BE2C (cell line): Measurements from ENCODE around the gene ITPKA.
A peak's percentile ranks its signal among the peaks of the same experiment; 100 is the strongest.
"Not testable (repeated sequence)": the region's sequence is repeated elsewhere in the genome, so short reads cannot be mapped to it uniquely, and the experiment has no call there.

Experiments
- DNase-seq: peaks from one replicate; pipeline ENCODE4 v3.0.0-alpha.2; 2020
- H3K27me3 ChIP-seq: fragments of 250-450 bp; sonication (Bioruptor Pico); 2 replicates; pipeline ENCODE4 v1.5.1; 2020; ENCODE audit warnings: mild to moderate bottlenecking
- H3K36me3 ChIP-seq: fragments of 250-450 bp; sonication (Bioruptor Pico); 2 replicates; pipeline ENCODE4 v1.5.1; 2020; ENCODE audit warnings: mild to moderate bottlenecking
- H3K4me1 ChIP-seq: fragments of 250-450 bp; sonication (Bioruptor Pico); 2 replicates; pipeline ENCODE4 v1.5.1; 2020
- H3K4me3 ChIP-seq: 2 replicates; pipeline ENCODE4 v1.5.1; 2011; ENCODE audit warnings: low read depth, low read length
- H3K9me3 ChIP-seq: fragments of 250-450 bp; sonication (Bioruptor Pico); 2 replicates; pipeline ENCODE4 v1.5.1; 2020
- TF ChIP-seq, protein P1 (sequence below): IDR thresholded peaks from 2 replicates; pipeline ENCODE4 v1.5.1; 2012; ENCODE audit warnings: mild to moderate bottlenecking, low read depth, low read length

The ITPKA gene

DNA sequence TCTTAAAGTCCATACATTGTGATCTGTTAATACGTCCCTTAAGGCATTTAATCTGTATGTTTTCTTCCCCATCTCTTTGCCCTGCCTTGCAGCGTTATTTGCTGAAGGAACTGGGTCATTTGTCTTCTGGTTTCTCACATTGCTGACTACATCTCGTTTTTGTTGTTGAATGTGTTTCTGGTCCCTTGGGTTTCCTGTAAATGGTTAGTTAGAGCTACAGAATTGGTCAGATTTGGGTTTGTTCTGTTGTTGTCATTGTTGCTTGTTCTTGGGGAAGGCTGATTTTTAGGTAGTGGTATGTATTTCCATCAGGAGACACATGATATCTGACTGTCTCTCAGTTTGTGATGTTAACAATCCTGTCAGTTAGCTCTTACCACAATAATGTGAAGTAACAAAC is 27.0 kb upstream of the ITPKA start:
- Histone ChIP-seq H3K4me3 (no peak overlapping the region), H3K4me1 (0 out of 2 replicates have a peak, but pooled peaks cover 2% of the 10 kb centered on the region), H3K36me3 (peaks cover 49% of the 10 kb centered on the region), H3K27me3 (no peaks in the 10 kb centered on the region), H3K9me3 (no peaks in the 10 kb centered on the region)
- TF ChIP-seq, protein P1, sequence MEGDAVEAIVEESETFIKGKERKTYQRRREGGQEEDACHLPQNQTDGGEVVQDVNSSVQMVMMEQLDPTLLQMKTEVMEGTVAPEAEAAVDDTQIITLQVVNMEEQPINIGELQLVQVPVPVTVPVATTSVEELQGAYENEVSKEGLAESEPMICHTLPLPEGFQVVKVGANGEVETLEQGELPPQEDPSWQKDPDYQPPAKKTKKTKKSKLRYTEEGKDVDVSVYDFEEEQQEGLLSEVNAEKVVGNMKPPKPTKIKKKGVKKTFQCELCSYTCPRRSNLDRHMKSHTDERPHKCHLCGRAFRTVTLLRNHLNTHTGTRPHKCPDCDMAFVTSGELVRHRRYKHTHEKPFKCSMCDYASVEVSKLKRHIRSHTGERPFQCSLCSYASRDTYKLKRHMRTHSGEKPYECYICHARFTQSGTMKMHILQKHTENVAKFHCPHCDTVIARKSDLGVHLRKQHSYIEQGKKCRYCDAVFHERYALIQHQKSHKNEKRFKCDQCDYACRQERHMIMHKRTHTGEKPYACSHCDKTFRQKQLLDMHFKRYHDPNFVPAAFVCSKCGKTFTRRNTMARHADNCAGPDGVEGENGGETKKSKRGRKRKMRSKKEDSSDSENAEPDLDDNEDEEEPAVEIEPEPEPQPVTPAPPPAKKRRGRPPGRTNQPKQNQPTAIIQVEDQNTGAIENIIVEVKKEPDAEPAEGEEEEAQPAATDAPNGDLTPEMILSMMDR, result no peak
- no peak for DNase-seq

DNA sequence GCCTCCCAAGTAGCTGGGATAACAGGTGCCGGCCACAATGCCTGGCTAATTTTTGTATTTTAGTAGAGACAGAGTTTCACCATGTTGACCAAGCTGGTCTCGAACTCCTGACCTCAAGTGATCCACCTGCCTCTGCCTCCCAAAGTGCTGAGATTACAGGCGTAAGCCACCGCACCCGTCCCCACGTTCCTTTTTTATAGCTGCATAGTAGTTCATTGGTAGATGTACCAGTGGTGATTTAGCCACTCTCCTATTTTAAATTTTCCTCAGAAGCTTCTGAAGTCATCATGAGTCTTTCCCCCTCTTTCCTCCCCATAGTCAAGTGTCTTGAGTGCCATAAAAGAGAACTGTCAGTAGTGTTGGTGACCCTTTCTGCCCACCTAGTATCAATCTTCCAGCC is 24.0 kb upstream of the ITPKA start:
- H3K4me3 ChIP-seq, H3K27me3 ChIP-seq, DNase-seq, H3K4me1 ChIP-seq, H3K9me3 ChIP-seq: not testable (repeated sequence)
- peaks cover 57% of the 10 kb centered on the region for H3K36me3 ChIP-seq

DNA sequence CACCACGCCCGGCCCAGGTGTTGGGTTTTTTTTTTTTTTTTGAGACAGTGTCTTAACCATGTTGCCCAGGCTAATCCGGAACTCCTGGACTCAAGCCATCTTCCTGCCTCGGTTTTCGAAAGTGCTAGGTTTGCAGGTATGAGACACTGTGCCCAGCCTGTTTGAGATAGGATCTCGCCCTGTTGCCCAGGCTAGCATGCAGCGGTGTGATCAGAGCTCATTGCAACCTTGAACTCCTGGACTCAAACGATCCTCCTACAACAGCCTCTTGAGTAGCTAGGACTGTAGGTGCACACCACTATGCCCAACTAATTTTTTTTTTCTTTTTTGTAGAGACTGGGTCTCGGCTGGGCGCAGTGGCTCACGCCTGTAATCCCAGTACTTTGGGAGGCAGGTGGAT is 20.3 kb upstream of the ITPKA start:
- H3K27me3 ChIP-seq, result no peaks in the 10 kb centered on the region
- H3K36me3 ChIP-seq, result peaks cover 73% of the 10 kb centered on the region
- DNase-seq, result no peak
- H3K4me1 ChIP-seq, result no peaks in the 10 kb centered on the region
- no peaks in the 10 kb centered on the region for H3K9me3 ChIP-seq
- no peak overlapping the region for H3K4me3 ChIP-seq
- TF ChIP-seq, protein P1, result no peak

DNA sequence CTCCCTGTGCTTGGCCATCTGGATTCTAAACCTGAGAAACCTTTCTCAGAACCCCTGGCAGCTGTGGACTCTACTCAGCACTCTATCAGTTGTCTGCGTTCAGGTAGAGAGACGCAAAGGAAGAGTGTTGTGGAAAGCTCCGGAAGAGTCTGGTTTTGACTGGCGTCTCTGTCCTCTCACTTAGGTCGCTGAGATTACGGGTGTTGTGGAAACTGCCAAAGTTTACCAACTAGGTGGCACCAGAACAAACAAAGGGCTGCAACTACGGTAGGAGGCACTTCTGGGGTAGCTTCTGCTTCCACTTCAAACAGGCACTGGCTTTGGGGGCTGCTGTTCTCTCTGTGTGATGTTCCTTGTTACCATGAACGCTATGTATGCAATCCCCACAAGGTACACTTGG is 19.2 kb upstream of the ITPKA start:
- DNase-seq, result no peak
- Histone ChIP-seq H3K27me3 (no peaks in the 10 kb centered on the region), H3K36me3 (peaks cover 71% of the 10 kb centered on the region), H3K4me3 (no peak overlapping the region), H3K4me1 (no peaks in the 10 kb centered on the region), H3K9me3 (no peaks in the 10 kb centered on the region)
- TF ChIP-seq, protein P1, result no peak

DNA sequence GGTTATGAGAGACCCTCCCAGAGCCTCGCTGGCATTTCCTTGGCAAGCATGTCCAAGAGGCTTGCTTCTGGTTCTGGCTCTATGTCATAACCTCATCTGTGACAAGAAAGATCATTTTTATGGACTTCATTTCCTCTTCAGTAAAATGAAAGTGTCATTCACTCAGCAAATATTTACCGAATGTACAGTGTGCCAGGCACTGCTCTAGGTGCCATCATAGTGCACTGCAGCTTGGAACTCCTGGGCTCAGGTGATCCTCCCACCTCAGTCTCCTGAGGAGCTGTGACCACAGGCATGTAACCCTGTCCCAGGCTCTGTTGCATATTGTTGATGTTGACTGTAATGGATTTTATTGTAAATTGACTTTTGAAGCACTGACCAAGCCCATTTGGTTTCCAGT is 18.7 kb upstream of the ITPKA start:
- Histone ChIP-seq H3K27me3 (no peaks in the 10 kb centered on the region), H3K9me3 (no peaks in the 10 kb centered on the region), H3K36me3 (peaks cover 68% of the 10 kb centered on the region), H3K4me1 (no peaks in the 10 kb centered on the region), H3K4me3 (no peak overlapping the region)
- TF ChIP-seq, protein P1, result 0 out of 2 replicates have a peak, but pooled peaks have one; percentile 0
- DNase-seq, result no peak

DNA sequence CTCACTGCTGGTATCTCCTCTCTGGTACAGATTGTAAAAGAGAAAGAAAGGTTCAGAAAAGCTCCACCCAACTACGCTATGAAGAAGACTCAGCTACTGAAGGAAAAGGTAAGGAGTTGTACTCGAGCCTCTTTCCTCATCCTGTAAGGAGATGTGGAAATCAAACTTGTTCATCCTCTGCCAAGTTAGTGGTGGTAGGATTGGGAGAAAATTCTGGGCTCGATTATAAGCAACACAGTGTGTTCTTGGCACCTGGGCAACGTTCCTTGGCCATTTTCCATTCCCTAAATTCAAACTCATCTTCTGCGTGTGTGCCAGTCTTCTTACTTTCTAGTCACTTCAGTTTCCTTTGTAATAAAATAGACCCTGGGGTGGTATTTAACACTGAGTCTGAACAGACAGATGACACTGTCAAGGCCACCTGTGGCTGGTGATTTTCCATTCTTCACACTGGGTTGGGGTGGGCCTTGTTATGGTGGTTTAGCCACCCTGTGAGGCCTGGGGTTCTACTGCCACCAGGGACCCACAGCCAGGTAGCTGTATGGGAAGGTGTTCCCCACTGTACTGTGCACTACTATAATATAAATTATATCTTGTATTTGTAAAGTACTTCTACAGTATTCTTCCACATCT is 17.1 kb upstream of the ITPKA start:
- Histone ChIP-seq H3K4me3 (no peak overlapping the region), H3K4me1 (no peaks in the 10 kb centered on the region), H3K9me3 (no peaks in the 10 kb centered on the region), H3K36me3 (peaks cover 66% of the 10 kb centered on the region), H3K27me3 (no peaks in the 10 kb centered on the region)
- TF ChIP-seq, protein P1, result no peak
- no peak for DNase-seq
